Measurements from ENCODE around the gene TCP1. TPM values are rescaled to one million over a fixed set of nuclear protein-coding genes. Genes with fewer than 3 reads are reported as not detected.

Gene TCP1
- total RNA-seq, 1 experiment from 2014 or later = 412 TPM

- H3K4me1 Mint-ChIP-seq = peaks cover 30 to 32% of the 10 kb centered on the region in 2 experiments
- WGBS (ENCODE audit: extremely low coverage, insufficient read length, low lambda C conversion rate) = no CpG with 5 or more reads among the region's 15 CpGs
These were observed 1.1 kb downstream of the TCP1 start for GRCh38 chr6:159788276-159788675.

More at GRCh38 chr6:159788276-159788675, 1.1 kb downstream of the TCP1 start:
- Histone ChIP-seq H2BK15ac (ENCODE audit: low read depth, low read length) (no peak overlapping the region), H4K20me1 (ENCODE audit: control insufficient read depth, insufficient read depth, insufficient read length) (no peaks in the 10 kb centered on the region), H3K4me1 (ENCODE audit: insufficient read depth, low read length) (no peaks in the 10 kb centered on the region), H2AK5ac (ENCODE audit: insufficient read length, low read length) (no peak overlapping the region), H3K79me1 (ENCODE audit: insufficient read depth, low read depth, low read length, poor library complexity, severe bottlenecking) (no peaks in the 10 kb centered on the region), H2AFZ (ENCODE audit: low read length) (no peak overlapping the region), H3K23me2 (ENCODE audit: insufficient read length, low read depth, low read length, poor library complexity, severe bottlenecking) (peaks cover 13% of the 10 kb centered on the region), H3K9ac (ENCODE audit: extremely low read depth, insufficient read length, low read length) (peak overlapping the region; percentile 95), H2BK12ac (ENCODE audit: insufficient read length, low read depth, low read length) (no peak overlapping the region), H4K91ac (ENCODE audit: insufficient read length, low read depth, low read length) (no peak overlapping the region), H3K27me3 (ENCODE audit: insufficient read depth, low read length) (no peaks in the 10 kb centered on the region), H2BK5ac (ENCODE audit: insufficient read length, low read length) (no peak overlapping the region), H3K4me2 (ENCODE audit: insufficient read depth, insufficient read length, low read length) (peak overlapping the region; percentile 87), H3K18ac (ENCODE audit: insufficient read length, low read depth, low read length) (no peak overlapping the region), H4K8ac (replicated peaks; ENCODE audit: insufficient read length, low read depth, low read length) (no peak overlapping the region), H3K79me2 (ENCODE audit: insufficient read depth, low read length) (peaks cover 12% of the 10 kb centered on the region; the same call in 1 of the 2 replicates), H4K5ac (ENCODE audit: insufficient read length, low read depth, low read length) (no peak overlapping the region), H3K4ac (ENCODE audit: low read depth, low read length) (no peak overlapping the region), H3K56ac (ENCODE audit: insufficient read length, low read depth, low read length) (no peak overlapping the region), H3K9me3 (ENCODE audit: control insufficient read depth, low read depth, low read length) (no peaks in the 10 kb centered on the region), H2BK120ac (ENCODE audit: low read depth, low read length, poor library complexity, severe bottlenecking) (no peak overlapping the region), H3T11ph (ENCODE audit: low read length) (no peak overlapping the region), H2BK20ac (ENCODE audit: low read depth, low read length, poor library complexity, severe bottlenecking) (no peak overlapping the region), H3K23ac (ENCODE audit: insufficient read length, low read depth, low read length) (no peak overlapping the region), H3K14ac (ENCODE audit: insufficient read depth, low read length) (no peak overlapping the region), H3K27ac (ENCODE audit: insufficient read length, low read depth, low read length) (no peak overlapping the region)
- no peak for DNase-seq
- TF ChIP-seq CTCF (conservative IDR thresholded peaks at IDR 0.05) = no peak
- peak overlapping the region in 2 of 3 experiments; percentile 63 to 84; a peak in 2 of 7 replicates for H3K27ac Mint-ChIP-seq
- no peaks in the 10 kb centered on the region for H3K27me3 Mint-ChIP-seq (ENCODE audit: low read depth)
- peaks cover 61 to 81% (median 74%) of the 10 kb centered on the region in 3 experiments for H3K36me3 Mint-ChIP-seq (ENCODE audit: insufficient read depth in 1 of 3, low read depth in 3 of 3)
- H3K4me3 Mint-ChIP-seq = peak overlapping the region; percentile 95 to 99
- H3K9me3 Mint-ChIP-seq = no peaks in the 10 kb centered on the region

All from H9 (cell line).